GM21825 (cell line): ENCODE results near the gene ACSF3.

Experiments used
- ATAC-seq: cut with Tn5 transposase; IDR thresholded peaks from one replicate; pipeline ENCODE4 v1.9.1; 2021; ENCODE audit warnings: mild to moderate bottlenecking, moderate library complexity; ENCODE audit not compliant: unreplicated experiment

Gene ACSF3

DNA sequence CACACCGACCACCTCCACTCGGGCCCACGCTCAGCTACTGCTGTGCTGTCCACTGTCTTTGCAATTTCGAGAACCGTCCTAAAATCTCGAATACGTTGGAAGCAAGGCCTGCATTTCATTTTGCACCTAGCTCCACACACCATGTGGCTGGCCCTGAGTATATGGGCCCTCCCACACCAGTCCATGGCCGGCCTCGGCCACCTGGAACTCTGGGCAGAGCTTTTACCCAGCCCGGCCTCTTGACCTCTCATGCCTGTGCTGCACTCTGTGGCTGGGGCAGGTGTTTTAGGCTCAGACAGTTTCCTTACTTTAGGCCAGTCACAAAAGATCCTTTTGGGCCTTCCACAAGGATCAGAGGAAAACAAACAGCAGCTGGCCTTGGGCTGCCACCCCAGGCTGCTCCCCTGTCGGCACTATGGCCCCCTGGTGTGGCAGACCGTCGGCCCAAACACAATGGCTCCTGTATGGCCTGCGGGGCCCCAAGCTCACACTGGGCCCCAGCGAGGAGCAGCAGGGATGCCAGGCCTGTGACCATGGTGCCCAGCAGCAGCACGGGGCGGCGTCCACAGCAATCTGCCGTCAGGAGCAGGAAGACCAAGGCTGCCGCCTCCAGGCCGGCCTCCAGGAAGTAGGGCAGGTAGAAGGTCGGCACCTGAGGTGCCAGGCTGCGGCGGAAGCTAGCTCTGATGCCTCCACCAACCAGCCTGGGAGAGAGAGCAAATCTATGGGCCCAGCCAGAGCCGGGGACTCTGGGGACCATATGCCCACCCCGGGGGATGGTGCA is 104.2 kb downstream of the ACSF3 start:
- ATAC-seq: no peak

DNA sequence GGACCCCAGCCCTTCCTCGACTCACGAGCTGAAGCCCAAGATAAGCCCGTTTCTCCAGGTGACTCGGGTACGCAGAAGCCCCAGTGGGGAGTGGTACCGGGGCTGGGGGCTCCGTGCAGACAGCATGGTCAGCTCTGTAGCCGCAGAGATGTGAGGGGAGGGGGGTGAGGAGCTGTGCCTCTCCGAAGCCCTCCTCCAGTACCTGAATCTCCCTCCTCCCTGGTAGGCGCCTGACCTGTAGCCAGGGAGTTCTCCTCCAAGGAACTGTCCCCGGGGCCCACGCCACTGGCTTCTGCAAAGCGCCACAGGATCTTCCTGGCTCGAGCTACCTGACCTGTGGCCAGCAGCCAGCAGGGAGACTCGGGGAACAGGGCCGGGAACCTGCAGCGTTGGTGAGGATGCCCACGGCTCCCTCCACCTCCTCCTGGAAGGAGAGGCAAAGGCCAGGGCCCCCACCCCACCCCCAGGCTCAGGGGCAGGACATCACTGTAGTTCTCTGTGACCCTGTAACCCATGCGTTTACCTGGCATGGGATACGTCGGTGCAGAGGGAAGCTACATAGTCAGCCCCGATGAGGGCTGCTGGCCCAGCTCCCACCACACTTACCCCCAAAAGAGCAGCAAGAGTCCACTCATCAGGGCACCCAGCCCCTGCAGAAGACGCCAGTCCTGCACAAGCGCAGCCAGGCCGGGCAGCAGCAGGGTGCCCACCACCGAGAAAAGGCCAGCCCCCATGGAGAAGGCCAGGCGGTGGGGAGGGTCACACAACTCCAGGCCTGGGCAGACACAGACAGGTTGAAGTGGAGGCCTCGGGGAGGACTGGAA is 105.0 kb downstream of the ACSF3 start:
- ATAC-seq: no peak

DNA sequence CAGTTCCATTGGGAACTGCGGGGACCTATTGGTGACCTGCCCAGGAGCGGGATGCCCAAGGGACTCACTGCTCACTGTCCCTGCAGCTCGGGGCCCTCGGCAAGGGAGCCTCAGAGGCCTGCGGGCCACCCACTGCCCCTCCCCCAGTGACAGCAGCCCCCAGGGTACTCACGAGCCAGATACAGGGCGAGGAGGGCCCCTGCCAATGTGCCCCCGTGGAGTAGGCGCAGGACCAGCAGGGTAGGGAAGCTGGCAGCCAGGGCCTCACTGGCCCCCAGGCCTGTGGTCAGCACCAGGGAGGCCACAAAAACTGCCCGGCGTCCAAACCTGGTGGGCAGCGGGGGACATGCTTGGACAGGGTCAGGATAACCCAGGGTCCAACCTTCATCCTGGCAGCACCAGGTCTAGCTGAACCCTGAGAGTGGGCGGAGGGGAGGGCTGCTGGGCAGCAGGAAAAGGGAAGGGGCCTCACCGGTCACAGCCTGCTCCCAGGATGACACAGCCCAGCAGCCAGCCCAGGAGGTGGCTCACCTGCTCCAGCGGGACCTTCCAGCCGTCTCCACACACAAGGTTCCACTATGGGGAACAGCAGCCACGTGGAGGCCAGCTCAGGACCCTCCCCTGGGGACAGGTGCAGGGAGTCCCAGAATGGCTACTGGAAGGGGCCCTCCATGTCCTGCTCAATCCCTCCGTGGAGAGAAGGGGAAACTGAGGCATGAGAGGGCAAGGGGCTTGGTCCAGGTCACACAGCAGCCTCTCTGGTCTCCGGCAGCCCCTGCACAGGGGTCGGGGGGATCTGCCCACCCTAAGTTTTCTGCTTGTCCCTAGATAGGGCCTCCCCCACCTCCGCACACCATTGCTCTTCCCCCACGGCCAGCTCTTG is 105.8 kb downstream of the ACSF3 start:
- ATAC-seq: no peak

DNA sequence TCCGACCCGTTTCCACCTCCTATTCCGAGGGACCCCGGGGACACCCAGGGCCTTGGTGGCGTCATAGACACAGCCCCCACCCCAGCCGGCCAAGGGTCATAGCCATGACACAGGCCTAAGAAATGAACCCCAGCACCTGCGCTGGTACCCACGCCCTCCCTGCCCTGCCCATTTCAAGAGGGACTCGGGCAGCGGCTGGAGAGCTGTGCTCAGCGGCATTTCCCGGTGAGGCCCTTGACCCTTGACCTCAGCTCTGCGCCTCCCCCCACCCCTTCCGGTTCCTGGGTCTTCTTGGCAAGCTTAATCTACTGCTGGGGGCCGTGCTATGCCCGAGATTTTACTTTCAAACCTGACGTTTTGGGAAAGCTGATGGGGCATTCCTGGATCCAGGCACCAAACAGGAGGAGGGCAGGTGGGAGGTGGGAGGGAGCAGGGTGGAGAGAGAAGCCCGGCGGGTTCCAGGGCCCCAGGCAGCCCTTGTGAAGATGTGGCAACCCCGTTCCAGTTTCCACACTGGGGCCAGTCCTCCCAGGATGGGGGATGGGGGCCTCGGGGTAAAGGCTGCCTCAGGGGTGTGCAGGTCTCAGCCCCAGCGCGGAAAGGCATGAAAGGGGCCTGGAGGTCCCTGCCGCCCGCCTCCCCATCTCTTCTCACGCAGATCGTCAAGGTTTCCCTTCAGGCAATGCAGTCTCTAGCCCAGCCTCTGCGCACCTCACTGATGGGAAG is 106.6 kb downstream of the ACSF3 start, which contains the start of gene SLC22A31:
SLC22A31 (minus strand) TSS at position 414 of the 726 bp plus-strand sequence; CDS start at position 378, 36 bp downstream.
- no peak for ATAC-seq

DNA sequence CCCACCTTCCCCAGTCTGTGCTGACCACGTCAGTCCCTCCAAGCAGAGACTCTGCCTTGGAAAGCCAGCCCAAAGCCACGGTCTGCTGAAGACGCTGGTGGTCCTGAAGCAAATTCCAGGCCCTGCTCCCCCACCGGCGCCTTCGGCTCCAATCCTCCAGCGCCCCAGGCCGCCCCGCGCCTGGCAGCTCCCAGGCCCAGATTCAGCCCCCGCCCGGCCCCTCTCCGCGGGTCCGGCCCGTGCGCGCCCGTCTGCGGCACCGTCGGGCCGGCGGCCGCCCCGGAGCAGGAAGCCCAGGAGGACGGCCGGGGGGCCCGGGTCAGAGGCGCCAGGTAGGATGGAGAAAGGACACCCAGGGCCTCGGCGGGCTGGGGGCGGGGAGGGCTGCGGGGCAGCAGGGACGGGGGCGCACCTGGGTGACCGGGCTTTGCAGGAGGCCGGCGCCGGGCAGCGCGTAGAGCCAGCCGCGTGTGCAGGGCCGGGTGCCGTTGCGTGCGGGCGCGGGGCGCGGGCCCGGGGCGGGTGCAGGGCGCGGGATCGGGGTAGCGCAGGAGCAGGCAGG is 107.3 kb downstream of the ACSF3 start:
- ATAC-seq: no peak

DNA sequence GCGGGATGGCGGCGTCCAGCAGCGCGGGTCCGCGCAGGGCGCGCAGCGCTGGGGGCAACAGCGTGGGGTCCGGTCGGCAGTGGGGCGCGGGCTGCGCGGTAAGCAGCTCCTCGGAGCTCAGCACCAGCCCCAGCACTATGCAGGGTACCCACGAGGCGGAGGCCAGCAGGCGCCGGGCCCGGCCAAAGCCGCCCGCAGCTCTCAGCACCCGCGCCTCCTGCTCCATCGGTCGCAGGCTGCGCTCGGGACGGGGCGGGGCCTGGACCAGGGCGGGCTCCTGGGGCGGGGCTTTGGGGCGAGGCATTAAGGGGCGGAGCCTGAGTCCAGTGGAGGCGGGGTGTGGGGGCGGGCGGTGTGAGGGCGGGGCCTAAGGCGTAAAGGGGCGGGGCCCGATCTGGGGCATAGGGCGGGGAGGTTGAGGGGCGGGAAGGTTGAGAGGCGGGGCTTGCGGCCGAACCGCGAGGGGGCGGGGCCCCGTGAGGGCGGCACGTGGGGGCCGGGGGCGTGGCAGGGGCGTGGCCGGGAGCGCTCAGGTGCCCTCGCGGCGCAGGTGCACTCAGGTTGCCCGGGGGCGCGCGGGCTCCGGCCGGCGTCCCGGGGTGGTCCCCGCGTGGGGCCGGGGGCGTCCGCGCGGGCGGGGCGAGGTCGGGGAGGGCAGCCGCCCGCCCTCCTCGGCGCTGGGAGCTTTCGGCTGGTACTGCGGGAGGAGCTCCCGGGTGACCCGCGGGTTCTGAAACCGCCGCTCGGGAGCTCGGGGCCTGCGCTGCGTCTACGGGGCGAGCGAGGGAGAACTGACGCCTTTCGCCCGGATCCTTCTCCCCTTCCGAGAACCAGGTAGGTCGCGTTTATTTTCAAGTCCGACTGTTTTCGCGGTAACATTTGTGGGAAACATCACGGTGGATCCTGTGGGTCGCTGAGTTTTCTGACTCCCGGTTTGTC is 108.1 kb downstream of the ACSF3 start:
- no peak for ATAC-seq

DNA sequence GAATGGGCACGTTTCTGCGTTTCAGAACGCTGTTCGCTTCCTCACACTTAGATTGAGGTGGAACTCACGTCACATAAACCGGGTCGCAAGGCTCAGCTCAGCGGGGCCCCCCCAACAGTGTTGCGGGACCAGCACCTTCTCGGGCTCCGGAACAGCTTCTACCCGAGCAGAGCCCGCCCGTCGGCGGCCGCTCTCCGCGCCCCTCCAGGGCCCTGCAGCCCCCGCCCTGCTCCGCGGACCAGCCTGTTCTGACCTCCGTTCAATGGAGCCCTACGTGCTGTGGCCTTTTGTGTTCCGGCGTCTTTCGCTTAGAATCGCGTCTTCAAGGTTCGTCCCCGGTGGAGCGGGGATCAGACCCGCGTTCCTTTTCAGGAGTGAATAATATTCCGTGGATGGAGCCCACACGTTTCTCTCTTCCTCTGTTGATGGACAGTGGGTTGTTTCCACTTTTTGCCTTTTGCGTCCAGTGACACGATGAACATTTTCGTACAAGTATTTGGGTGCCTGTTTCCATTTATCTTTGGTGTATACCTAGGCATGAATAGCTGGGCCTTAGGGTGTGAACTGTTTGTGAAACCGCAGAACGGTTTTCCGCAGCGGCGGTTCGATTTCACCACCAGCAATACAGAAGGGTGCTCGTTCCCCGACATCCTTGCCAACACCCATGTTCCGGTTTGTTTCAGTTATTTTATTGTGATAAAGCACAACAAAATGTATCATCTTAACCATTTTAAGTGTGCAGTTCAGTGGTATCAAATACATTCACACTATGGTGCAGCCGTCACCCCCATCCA is 109.0 kb downstream of the ACSF3 start:
- ATAC-seq: no peak
